ENCODE data around the gene APLF.
"Not testable (repeated sequence)": the region's sequence is repeated elsewhere in the genome, so short reads cannot be mapped to it uniquely, and the experiment has no call there.

Gene APLF

DNA sequence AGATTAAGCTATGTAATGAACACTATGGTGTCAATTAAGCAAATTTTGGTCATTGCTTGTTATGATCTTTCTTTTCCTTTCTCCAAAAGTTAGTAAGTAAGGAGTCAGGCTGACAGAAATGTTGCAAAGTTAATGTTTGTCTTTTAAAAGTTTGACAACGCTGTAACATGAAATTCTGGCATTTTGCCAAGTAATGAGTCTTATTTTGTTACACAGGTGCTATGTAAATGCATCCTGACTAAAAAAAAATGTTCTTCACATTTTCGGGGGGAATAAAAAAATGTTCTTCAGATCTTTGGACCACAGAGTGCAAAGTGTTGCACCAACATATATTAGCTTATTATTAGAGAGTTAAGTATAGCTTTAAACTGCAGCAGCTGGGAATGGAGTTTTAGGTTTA is 121.2 kb downstream of the APLF start:
- no peak for DNase-seq (ENCODE audit: low read depth)

- no peak for DNase-seq (ENCODE audit: low read depth)
These were observed 122.6 kb downstream of the APLF start for GRCh38 chr2:68589963-68590362.

GRCh38 chr2:68590702-68591101 is 123.3 kb downstream of the APLF start:
- DNase-seq (ENCODE audit: low read depth): no peak

GRCh38 chr2:68591225-68591624 is 123.8 kb downstream of the APLF start:
- DNase-seq (ENCODE audit: low read depth): no peak

- DNase-seq (ENCODE audit: low read depth): no peak
These were observed 126.7 kb downstream of the APLF start for GRCh38 chr2:68594041-68594440.

GRCh38 chr2:68594674-68595492 is 127.5 kb downstream of the APLF start:
- DNase-seq (ENCODE audit: low read depth): peak; percentile 11

DNA sequence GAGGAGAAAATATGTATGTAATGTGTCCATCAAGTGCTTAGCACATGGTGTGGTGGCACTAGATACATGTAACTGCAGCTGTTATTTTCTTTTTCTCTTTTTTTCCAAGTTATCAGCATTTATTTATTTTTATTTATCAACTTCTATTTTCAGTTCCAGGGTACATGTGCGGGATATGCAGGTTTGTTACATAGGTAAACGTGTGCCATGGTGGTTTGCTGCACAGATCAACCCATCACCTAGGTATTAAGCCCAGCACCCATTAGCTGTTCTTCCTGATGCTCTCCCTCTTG is 128.1 kb downstream of the APLF start:
- DNase-seq (ENCODE audit: low read depth): not testable (repeated sequence)

- DNase-seq (ENCODE audit: low read depth): not testable (repeated sequence)
These were observed 133.1 kb downstream of the APLF start for GRCh38 chr2:68600495-68600894.

- no peak for DNase-seq (ENCODE audit: low read depth)
These were observed 135.7 kb downstream of the APLF start for GRCh38 chr2:68603059-68603458.

GRCh38 chr2:68604077-68604476 is 136.7 kb downstream of the APLF start:
- no peak for DNase-seq (ENCODE audit: low read depth)

DNA sequence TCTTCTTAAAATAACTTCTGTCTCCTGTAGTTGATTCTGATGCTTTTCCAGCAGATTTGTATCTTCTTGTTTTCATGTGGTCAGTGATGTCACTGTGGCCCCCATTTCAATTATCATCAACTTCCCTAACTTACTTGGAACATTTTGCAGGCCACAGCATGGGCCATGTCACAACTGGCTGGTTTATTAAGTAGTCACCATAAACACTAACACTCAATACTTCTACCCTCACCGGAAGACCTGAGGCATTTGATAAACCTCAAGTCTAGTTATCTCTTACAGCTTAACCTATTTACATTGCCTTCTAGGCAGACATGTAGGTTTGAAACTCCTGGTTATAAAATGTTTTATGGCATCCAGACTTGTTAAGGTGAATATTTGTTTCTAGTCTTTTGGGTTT is 138.6 kb downstream of the APLF start:
- no peak for DNase-seq (ENCODE audit: low read depth)

- no peak for DNase-seq (ENCODE audit: low read depth)
These were observed 139.4 kb downstream of the APLF start for GRCh38 chr2:68606759-68607158.

DNA sequence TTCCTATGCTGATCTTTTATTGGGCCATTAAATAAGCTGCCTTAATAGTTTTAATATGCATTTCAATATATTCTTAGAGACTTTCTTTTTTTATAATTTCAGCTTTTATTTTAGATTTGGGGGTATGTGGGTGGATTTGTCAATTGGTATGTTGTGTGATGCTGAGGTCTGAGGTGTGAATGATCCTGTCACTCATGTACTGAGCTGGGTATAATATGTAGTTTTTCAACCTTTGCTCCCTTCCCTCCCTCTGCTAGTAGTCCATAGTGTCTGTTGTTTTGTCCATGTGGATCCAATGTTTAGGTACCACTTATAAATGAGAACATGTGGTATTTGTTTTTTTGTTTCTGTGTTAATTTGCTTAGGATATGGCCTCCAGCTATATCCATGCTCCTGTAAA is 140.5 kb downstream of the APLF start:
- no peak for DNase-seq (ENCODE audit: low read depth)

GRCh38 chr2:68612765-68613519 is 145.6 kb downstream of the APLF start:
- no peak for DNase-seq (ENCODE audit: low read depth)

GRCh38 chr2:68620772-68621171 is 153.4 kb downstream of the APLF start:
- DNase-seq (ENCODE audit: low read depth): no peak

- no peak for DNase-seq (ENCODE audit: low read depth)
These were observed 156.4 kb downstream of the APLF start for GRCh38 chr2:68623820-68624219.

- no peak for DNase-seq (ENCODE audit: low read depth)
These were observed 160.2 kb downstream of the APLF start for GRCh38 chr2:68627615-68628014.

Measured in non-pigmented ciliary epithelial cell (primary cell).